ENCODE data around the gene CARD10.

CARD10 gene

DNA sequence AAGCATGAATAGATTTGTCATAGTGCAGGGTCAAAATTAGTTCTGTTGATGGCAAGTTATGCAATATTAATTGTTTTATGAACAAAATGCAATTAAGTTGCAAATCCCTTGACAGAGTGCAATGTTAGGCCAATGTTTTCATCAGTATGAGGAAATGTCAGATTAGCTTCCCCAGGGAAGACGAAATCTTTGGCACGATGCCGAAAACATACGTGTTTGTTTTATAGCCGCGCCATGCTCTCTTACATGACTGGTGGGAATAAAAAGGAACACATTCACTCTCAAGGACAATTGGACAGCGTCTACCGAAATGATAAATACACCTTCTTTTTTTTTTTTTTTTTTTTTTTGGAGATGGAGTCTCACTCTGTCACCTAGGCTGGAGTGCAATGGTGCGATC, 60.0 kb downstream of the CARD10 start:
- no peak for DNase-seq

- peak; percentile 29 for DNase-seq
Measured at GRCh38 chr22:37457093-37457893, 61.9 kb downstream of the CARD10 start.

DNA sequence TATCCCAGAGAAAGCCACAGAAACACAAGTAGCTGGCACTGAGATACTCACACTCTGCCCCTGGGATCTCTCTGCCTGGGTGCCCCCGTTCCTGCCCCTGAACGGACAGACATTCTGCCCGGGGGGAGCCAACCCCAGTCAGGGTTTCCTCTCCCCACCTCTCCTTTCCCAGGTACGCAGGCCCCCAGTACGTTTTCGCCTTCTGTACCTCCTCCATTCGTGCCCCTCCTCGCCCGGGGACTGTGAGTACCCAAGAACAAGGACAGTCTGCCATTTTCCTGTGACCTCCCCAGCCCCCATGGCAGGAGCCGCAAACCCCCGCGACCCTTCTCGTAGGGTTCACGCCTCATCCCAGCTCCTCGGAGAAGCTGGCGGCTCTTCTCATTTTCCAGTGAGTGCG, 62.9 kb downstream of the CARD10 start:
- no peak for DNase-seq

- no peak for DNase-seq
Measured at GRCh38 chr22:37455896-37456295, 63.3 kb downstream of the CARD10 start.

- peak; percentile 58 for DNase-seq
Measured at GRCh38 chr22:37454857-37455686, 64.1 kb downstream of the CARD10 start.

DNA sequence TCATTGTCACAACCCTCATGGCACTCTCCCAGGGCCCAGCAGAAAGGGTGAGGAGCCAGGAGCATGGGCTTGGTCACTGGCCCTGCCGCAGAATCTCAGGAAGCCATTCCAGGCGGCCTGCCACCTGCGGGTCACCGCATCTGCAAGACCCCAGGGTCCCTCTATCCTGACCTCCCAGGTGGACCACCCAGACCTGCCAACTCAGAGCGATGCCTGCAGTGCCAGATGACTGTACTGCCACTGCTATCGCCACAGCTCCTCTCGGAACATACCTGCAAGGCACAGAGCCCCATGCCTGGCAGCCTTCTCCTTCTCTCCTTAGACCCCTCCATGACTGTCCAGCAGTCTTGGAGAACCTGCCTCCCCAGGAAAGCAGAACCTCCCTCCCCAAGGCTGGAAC, 65.5 kb downstream of the CARD10 start:
- DNase-seq: no peak

- no peak for DNase-seq
Measured at GRCh38 chr22:37451218-37451617, 68.0 kb downstream of the CARD10 start.

DNA sequence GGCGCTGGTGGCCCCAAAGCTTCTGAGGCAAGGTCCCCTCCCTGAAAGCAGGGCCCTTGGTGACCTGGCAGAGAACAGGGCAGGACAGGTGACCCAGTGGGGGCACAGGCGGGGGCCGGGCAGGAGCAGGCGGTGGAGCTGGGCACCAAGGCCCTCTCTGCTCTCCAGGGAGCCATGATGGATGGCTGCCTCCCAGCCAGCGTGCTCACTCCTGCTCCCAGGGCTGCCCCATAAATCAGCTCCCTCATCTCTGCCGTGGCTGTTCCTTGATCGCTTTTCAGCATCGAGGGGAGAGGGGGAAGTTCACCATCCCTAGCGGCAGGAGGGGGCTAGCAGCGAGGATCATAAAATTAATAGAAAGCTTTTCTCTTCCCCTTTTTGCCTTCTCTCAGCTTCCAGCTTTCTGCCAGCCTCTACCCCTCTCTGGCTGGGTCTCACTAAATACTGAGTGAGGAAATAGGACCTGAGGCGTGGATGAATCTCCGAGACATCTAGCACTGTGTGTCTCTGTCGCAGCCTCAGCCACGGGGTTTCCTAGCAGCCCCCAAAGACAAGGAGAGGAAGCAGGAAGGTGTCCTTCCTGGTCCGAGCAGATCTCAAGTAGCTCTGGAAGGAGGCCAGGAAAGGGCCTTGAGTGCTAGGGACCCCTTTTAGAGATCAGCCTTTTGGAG, 69.7 kb downstream of the CARD10 start:
- no peak for DNase-seq

DNA sequence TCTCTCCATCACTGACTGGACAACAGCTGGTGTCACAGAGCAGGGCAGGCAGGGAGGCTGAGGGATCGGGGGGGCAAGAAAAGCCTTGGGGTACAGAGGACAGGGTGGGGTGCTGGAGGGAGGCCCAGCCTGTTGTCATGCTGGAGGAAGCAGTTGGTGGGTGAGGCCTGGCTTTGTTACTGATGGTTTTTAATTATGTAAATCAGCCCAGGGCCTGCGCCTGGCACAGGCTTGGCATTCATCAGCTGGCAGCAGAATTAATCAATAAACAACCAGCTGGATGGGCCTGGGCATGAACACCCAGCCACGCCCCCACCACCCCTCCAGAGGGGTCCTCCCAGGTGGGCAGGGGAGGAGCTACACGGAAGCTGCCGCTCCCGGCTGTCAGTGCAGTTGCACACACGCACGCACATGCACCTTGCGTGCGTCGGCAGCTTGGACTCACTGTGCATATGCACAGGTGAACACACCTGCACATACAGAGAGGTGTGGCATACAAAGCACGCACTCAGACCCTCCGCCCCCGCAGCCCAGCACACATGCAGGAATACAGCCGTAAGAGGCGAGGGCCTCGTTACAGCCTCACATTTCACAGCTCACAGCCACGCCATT, 70.6 kb downstream of the CARD10 start:
- DNase-seq: no peak

- no peak for DNase-seq
Measured at GRCh38 chr22:37445501-37445900, 73.7 kb downstream of the CARD10 start.

GRCh38 chr22:37443977-37444376, 75.2 kb downstream of the CARD10 start:
- DNase-seq: no peak

- peak; percentile 66 for DNase-seq
Measured at GRCh38 chr22:37443086-37443485, 76.1 kb downstream of the CARD10 start.

- no peak for DNase-seq
Measured at GRCh38 chr22:37442537-37442936, 76.7 kb downstream of the CARD10 start.

GRCh38 chr22:37442135-37442534, 77.1 kb downstream of the CARD10 start:
- no peak for DNase-seq

- no peak for DNase-seq
Measured at GRCh38 chr22:37440875-37441274, 78.3 kb downstream of the CARD10 start.

Data from NCI-H1092 (cell line).